ENCODE data around the gene TANGO2. TPM values are rescaled to one million over a fixed set of nuclear protein-coding genes. Genes with fewer than 3 reads are reported as not detected.
A peak's percentile ranks its signal among the peaks of the same experiment; 100 is the strongest.

The TANGO2 gene
- total and polyA plus RNA-seq, 10 of the 15 experiments (the other 5 are each of a cell fraction or from before 2014, with no cell fraction given), result 4.0 to 24.8 (median 20.9) TPM

- FAIRE-seq, result no peak
- Histone ChIP-seq H3K4me2 (ENCODE audit: control insufficient read depth, insufficient read depth) (no peak overlapping the region), H4K20me1 (ENCODE audit: control insufficient read depth, insufficient read depth) (no peaks in the 10 kb centered on the region), H3K27me3 (replicated peaks in 1 of 2; ENCODE audit: control insufficient read depth in 2 of 2, insufficient read depth in 2 of 2, low read length in 1 of 2) (no peaks in the 10 kb centered on the region), H3K79me2 (ENCODE audit: control insufficient read depth, insufficient read depth, low read length) (no peaks in the 10 kb centered on the region), H3K9ac (ENCODE audit: control insufficient read depth, insufficient read depth, low read length) (no peak overlapping the region), H3K27ac (ENCODE audit: control insufficient read depth, insufficient read depth) (no peak overlapping the region), H2AFZ (ENCODE audit: control insufficient read depth, low read depth, low read length) (no peak overlapping the region), H3K36me3 (ENCODE audit: control insufficient read depth in 2 of 2, insufficient read depth in 2 of 2, low read length in 1 of 2) (no peaks in the 10 kb centered on the region; a peak in 1 of 4 replicates), H3K4me1 (ENCODE audit: control insufficient read depth, insufficient read depth, low read length) (no peaks in the 10 kb centered on the region), H3K9me3 (replicated peaks; ENCODE audit: control insufficient read depth, insufficient read depth, low read length) (no peaks in the 10 kb centered on the region), H3K4me3 (no peak overlapping the region)
- DNase-seq (ENCODE audit: low read depth, low spot score), result no peak
- ATAC-seq, result no peak
- TF ChIP-seq POLR2A (IDR thresholded peaks at IDR 0.05; ENCODE audit: low read depth, low read length) (0 out of 2 replicates have a peak, but pooled peaks have one; percentile 25), POLR2AphosphoS5 (IDR thresholded peaks at IDR 0.05; ENCODE audit: low read length) (no peak), PRDM15 (CRISPR knock-in tag; IDR thresholded peaks at IDR 0.05) (no peak), IRF5 (IDR thresholded peaks at IDR 0.05; ENCODE audit: borderline replicate concordance) (no peak), SP1 (IDR thresholded peaks at IDR 0.05; ENCODE audit: low read depth, low read length) (no peak), SMC3 (IDR thresholded peaks at IDR 0.05; ENCODE audit: borderline replicate concordance, low read length) (no peak), PAX8 (IDR thresholded peaks at IDR 0.05) (no peak)
- TF ChIP-seq, protein P1, sequence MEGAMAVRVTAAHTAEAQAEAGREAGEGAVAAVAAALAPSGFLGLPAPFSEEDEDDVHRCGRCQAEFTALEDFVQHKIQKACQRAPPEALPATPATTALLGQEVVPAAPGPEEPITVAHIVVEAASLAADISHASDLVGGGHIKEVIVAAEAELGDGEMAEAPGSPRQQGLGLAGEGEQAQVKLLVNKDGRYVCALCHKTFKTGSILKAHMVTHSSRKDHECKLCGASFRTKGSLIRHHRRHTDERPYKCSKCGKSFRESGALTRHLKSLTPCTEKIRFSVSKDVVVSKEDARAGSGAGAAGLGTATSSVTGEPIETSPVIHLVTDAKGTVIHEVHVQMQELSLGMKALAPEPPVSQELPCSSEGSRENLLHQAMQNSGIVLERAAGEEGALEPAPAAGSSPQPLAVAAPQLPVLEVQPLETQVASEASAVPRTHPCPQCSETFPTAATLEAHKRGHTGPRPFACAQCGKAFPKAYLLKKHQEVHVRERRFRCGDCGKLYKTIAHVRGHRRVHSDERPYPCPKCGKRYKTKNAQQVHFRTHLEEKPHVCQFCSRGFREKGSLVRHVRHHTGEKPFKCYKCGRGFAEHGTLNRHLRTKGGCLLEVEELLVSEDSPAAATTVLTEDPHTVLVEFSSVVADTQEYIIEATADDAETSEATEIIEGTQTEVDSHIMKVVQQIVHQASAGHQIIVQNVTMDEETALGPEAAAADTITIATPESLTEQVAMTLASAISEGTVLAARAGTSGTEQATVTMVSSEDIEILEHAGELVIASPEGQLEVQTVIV (IDR thresholded peaks at IDR 0.05; ENCODE audit: borderline replicate concordance, partially characterized antibody), result no peak
- TF ChIP-seq, protein P2, sequence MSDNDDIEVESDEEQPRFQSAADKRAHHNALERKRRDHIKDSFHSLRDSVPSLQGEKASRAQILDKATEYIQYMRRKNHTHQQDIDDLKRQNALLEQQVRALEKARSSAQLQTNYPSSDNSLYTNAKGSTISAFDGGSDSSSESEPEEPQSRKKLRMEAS (IDR thresholded peaks at IDR 0.05; ENCODE audit: low read depth, low read length), result no peak
- CTCF ChIA-PET, result interaction anchor here (1.3 to 1.6 kb wide), 2 partner anchors 11 to 15 kb away, joined by 3 read pairs; no protein-coding TSS in a partner anchor
- 82% methylated on average over 7 of the region's 7 CpGs for WGBS (ENCODE audit: insufficient coverage, insufficient replicate concordance, low lambda C conversion rate, missing lambda C conversion rate)
- RAD21 ChIA-PET (ENCODE audit: unreplicated experiment), result no interaction called here
- BruUV-seq (replicated peaks), result no TSS peak
- intact Hi-C loops (cut with micrococcal nuclease; ENCODE audit: unreplicated experiment), result no loop called here
- SMC1A ChIA-PET (ENCODE audit: uncharacterized antibody, unreplicated experiment), result no interaction called here
- POLR2A ChIA-PET, result interaction anchor here (0.6 kb wide), 1 partner anchor 10 kb away, joined by 11 read pairs; no protein-coding TSS in a partner anchor
- in situ Hi-C loops (cut with MboI), result no loop called here
Measured at GRCh38 chr22:20068640-20069039, 47.7 kb downstream of the TANGO2 start.
